HG02840 (cell line): ENCODE results near the gene SETD6.

Experiments used
- ATAC-seq: cut with Tn5 transposase; IDR thresholded peaks from one replicate; pipeline ENCODE4 v1.9.1; 2021; ENCODE audit warnings: mild to moderate bottlenecking, moderate library complexity, moderate number of reproducible peaks; ENCODE audit not compliant: unreplicated experiment, low FRiP score

The SETD6 gene

GRCh38 chr16:58507963-58508670 is 7.2 kb upstream of the SETD6 start:
- ATAC-seq = no peak

GRCh38 chr16:58508671-58509251 is 6.6 kb upstream of the SETD6 start:
- ATAC-seq = no peak

GRCh38 chr16:58509256-58510096 is 5.8 kb upstream of the SETD6 start:
- ATAC-seq = no peak

GRCh38 chr16:58510097-58510775 is 5.1 kb upstream of the SETD6 start:
- no peak for ATAC-seq

GRCh38 chr16:58510776-58511628 is 4.3 kb upstream of the SETD6 start:
- no peak for ATAC-seq

- no peak for ATAC-seq
These were observed 3.1 kb upstream of the SETD6 start for GRCh38 chr16:58511933-58512815.

- no peak for ATAC-seq
These were observed 1.4 kb upstream of the SETD6 start for GRCh38 chr16:58513874-58514273.

- peak; percentile 34 for ATAC-seq
These were observed 802 bp downstream of the SETD6 start for GRCh38 chr16:58515871-58516767.

- ATAC-seq = no peak
These were observed 1.4 kb downstream of the SETD6 start for GRCh38 chr16:58516768-58517107.

- peak; percentile 31 for ATAC-seq
These were observed 3.0 kb downstream of the SETD6 start for GRCh38 chr16:58518083-58518979.

GRCh38 chr16:58518980-58519368 is 3.7 kb downstream of the SETD6 start:
- ATAC-seq = no peak

GRCh38 chr16:58519707-58520106 is 4.4 kb downstream of the SETD6 start:
- ATAC-seq = no peak

- no peak for ATAC-seq
These were observed 14.9 kb downstream of the SETD6 start for GRCh38 chr16:58530179-58530578.

- ATAC-seq = no peak
These were observed 17.1 kb downstream of the SETD6 start for GRCh38 chr16:58532414-58532813.

GRCh38 chr16:58533751-58534470 is 18.6 kb downstream of the SETD6 start:
- ATAC-seq = no peak

- no peak for ATAC-seq
These were observed 19.8 kb downstream of the SETD6 start for GRCh38 chr16:58535100-58535499.

GRCh38 chr16:58536278-58536677 is 21.0 kb downstream of the SETD6 start:
- no peak for ATAC-seq
